Measurements from ENCODE around the gene MAFG.
"Not testable (repeated sequence)": the region's sequence is repeated elsewhere in the genome, so short reads cannot be mapped to it uniquely, and the experiment has no call there.

Gene MAFG

DNA sequence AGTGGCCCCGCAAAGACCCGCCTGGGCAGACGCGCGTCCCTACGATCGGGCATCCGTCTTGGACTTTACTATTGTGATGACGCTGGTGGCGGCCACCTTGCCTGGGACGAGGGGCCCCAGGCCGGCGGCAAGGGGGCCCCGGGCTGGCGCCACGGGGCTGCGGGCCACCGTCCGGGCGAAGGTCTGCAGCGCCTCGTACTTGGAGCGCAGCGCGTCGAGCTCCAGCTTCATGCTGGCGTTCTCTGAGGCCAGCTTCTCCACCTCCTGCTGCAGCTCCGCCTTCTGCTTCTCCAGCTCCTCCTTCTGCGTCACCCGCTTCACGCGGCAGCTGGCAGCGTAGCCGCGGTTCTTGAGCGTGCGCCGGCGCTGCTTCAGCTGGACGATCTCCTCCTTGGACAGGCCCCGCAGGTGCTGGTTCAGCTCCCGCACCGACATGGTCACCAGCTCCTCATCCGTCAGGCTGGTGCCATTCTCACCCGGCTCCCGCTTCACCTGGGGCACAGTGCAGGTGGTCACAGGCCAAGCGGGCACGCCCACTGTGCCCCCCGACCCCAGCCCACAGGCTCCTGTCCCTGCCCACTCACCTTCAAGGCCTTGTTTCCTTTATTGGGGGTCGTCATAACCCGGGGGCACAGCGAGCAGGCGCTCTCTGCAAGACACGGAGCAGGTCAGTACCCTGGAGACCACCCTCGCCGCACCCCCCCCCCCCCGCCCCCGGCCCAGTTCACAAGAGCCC is 4.8 kb downstream of the MAFG start:
- DNase-seq, result no peak

DNA sequence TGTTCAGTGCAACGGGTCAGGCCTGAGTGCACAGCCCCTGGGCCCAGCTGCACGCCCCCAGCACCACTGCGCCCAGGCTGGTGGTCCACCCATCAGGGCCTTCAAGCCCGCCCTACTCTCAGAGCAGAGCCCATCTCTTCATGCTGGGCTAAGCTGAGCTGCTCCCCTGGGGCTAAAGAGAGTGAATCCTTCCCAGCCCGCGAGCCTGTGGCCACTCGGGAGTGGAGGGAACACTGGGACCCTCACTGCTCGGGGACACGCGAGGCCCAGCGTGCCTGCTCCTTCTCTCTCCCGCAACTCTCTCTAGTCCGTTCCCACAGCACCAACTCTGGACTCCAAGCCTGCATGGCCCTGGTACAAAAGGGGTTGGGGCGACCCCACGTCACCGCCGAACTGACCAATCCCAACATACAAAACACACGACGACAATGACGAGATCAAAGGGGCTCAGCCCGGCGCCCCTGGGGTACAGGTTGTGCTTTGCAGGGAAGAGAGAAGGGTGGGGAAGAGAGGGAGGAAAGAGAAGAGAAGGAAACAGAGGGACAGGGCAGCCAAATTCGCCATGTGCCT is 5.5 kb downstream of the MAFG start:
- DNase-seq, result no peak

DNA sequence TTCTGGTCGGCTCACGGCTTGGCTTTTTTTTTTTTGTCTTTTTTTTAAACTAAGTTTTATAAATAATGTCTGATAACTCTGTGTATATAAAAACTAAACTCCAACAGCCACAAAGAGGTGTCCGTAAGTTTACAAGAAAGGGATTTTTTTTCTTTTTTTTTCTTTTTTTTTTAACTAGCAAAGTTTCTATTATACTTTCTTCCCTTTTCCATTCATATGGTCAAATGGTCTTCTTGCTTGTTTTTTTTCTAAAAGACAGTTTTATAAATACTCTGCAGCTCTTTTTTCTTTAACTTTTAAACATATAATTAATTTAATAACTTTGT is 6.0 kb downstream of the MAFG start:
- no peak for DNase-seq

DNA sequence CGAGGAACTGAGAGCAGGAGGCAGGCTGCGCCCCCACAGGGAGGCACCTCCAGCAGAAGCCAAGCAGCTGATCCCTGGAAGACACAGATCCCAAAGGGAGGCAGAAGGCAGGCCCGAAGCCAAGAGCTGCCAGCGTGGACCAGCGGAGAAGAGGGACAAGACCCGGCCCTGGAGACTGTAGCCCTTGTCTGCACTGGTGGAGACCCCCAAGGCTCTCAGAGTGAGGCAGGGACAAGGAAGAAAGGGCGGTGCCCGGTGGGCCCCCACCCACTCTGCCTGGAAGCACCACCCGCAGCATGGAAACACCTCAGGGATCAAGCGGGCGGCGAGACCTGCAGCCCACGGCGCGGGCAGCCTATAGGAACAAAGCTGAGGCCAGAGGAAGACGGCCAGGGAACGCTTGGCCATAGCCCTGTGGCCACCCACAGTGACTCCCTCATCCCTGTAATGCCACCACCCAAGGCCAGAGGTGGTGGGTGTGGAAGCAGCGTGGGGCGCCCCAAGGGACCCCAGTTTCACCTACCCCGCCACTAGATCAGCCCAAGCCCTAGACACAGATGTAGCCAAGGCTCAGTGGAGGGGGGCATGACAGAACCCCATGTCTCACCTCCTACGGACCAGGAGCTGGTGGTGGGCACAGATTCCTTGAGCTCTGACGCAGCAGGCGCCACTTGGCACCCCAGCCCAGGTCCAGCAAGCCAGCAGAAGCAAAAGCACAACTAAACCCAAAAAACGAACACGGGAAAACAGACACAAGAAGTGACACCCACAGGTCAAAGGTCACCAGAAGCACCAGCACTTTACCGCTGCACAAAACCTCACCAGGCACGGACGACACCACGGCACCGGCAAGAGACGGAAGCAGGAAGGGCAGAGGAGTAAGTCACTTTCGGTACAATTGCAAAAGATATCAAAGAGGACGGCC is 6.7 kb downstream of the MAFG start:
- DNase-seq, result no peak

DNA sequence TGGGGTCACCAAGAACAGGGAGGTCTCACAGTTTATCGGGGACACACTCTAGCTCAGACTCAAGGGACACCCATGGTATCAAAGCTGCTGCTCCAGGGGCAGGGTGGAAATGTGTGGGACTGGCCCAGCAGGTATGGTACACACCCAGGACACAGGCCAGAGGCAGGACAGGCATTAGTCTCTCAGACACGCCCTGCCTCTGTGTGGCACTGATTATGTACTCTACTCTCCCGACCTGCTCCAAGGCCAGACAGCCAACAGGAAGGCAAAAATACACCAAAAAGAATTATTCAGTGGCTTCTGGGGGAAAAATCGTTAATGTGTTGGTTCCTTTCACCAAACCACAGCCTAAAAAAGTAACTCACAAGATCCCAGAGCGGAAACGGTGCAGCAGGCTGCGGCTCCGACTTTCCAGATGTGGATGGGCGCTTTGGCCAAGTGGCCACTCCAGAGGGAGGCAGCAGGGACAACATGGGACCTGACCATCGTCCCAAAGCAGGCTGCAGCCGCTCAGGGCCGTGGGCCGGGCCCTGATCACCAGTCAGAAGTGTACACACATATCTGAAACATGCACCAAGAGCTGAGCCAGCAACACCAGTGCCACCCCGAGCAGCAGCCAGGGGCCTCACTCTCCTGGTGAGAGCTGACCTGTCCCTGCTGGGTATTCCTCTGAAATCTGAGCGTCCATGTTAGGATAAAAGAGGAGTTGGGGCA is 8.5 kb downstream of the MAFG start:
- DNase-seq, result no peak

DNA sequence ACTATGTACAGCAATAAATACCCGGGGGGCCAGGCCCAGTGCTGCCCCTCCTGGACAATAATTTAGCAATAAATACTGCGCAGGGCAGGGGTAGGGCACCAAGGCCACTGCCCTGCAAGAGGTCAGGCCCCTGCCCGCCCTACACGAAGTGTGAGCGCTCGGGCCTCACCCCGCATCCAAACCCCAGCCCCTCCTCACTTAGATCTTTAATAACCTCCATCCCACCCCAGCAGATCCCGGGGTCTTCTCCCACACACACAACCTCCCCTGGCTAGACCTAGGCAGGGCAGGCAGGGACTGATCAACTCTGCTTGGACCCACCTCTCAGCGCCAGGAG is 9.2 kb downstream of the MAFG start:
- not testable (repeated sequence) for DNase-seq

DNA sequence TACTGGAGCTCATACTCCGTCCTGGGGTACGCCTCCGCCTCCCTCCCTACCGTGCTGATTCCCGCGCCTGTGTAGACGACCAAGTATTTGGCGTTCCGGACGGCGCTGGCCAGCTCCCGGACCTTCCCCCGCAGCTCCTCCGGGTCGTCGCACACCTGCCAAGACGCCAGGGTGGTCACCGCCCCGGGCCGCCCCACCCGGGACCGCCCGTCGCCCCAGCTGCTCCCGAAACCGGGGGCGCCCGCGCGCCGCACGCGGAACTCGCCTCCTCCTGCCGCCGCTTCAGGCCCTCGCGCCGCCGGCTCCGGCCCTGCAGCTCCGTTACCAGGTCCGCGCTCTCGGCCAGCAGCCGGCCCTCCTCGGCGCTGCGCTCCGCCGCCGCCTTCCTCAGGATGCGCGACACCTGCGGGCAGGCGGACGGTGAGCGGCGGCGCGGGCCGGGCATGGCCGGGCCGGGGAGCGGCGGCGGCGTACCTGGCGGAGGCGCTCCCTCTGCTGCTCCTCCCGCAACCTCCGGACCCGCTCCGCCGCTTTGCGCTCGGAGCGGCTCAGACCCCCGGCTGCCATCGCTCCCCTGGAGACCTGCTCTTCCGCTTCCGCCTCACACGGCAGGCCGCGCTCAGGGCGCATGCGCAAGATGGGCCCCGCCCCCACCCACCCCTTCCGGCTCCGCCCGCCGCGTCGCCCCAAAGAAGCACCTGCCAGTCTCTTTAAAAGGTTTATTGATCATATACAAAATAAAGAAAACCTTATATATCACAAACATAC is 9.8 kb downstream of the MAFG start, which contains the start of gene SIRT7:
Gene SIRT7, minus strand, starts transcription at position 612 of the 768 bp plus-strand sequence. Its CDS starts 45 bp downstream, at position 567.
- peak; percentile 78 for DNase-seq

DNA sequence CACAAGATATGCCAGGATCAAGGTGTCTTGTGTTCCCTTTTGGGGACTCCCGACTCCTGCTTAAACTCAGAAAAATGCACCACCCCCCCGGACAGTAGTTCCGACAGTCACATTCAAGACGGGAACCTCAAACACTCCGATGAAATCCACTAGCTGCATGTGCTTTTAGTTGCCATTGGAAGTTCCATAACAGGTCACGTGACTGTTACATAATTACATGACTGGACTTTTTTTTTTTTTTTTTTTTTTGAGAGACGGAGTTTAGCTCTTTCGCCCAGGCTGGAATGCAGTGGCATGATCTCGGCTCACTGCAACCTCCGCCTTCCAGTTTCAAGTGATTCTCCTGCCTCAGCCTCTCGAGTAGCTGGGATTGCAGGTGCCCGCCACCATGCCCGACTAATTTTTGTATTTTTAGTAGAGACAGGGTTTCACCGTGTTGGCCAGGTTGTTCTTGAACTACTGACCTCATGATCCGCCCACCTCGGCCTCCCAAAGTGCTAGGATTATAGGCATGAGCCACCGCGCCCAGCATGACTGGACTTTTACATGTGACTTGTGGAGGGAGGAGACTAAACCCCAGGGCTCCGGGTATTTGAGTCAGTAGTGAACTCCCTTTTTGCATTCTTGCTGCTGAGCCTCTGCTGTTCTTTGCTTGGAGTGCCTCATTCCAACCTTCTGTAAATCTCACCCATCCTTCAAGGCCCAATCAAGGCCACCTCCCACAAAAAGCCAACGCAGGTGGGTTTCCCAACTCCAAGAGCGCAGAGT is 11.1 kb downstream of the MAFG start:
- no peak for DNase-seq

DNA sequence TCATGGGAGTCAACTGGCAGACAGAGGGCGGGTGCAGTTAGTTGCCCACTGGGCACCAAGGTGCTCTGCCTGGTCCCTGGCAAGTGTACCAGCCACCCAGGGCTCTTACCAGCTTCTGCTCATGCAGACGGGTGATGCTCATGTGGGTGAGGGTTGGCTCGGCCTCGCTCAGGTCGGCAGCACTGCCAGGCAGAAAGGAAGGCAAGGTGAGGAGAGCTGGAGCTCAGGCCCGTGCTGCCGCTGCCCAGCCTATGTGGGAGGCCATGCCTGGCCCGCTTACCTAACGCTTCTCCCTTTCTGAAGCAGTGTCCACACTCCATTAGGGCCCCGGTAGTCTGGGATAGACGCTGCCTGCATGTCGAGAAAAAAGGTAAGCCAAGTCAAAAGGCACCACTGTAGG is 12.2 kb downstream of the MAFG start:
- DNase-seq, result no peak

DNA sequence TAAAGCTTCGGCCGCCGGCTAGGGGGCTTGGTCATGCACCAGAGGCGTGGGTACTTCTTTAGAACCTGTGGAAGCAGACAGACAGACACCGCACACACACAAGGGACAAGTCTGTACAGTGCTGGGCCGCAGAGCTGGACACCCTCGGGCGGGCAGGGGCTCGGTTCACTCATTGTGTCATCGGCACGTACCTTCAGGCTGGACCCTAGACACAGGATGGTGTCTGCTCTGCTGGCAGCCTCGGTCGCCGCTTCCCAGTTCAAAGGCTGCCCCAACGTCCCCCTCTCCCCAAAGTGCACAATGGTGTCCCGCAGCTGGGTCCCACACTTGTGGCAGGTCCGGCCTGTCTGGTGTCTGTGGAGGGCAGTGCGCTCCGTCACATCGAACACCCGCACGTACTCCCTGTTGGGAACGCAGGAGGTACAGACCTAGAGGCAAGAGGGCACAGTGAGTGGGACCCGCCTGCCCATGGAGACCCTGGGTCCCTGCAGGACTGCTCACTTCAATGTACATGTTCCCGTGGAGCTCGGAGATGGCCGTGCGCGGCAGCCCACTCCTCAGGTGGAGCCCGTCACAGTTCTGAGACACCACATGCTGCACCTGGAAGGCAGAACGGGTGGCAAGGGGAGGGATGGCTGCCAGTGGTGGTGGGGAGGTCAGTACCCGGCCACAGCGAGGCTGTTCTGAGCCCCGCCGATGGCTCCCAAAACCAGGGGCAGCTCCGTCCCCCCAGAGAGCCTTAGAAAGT is 13.3 kb downstream of the MAFG start:
- no peak for DNase-seq

DNA sequence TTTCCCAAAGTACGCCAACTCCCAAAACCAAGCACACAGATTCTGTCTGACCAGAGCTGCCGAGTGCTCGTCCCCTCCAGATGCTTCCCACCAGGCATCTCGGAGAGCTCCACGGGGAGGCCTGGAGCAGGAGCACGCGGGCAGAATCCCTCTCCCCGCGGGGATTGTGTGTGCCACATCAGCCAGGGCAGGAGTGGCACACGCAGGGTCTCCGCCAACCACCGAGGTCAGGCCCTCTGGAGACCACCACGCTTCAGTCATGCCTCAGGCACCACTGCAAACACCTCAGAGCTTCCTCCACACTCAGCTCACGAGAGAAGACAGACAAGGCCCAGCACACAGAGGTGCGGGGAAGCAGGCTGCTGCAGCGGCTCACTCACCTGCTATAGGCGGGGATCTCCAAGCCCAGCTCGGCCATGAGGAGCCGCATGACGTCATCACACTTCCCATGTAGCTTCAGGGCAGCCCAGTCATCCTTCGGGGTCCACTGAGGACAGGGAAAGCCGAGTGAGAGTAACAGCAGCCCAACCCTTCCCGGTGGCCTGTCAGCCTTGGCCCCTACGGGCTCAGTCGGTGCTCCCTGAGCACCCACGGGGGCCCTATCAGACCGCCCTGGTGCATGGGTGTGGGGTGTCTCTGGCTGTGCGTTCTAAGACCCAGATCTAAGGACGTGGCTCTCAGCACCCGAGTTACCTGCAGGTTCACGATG is 14.0 kb downstream of the MAFG start:
- no peak for DNase-seq

DNA sequence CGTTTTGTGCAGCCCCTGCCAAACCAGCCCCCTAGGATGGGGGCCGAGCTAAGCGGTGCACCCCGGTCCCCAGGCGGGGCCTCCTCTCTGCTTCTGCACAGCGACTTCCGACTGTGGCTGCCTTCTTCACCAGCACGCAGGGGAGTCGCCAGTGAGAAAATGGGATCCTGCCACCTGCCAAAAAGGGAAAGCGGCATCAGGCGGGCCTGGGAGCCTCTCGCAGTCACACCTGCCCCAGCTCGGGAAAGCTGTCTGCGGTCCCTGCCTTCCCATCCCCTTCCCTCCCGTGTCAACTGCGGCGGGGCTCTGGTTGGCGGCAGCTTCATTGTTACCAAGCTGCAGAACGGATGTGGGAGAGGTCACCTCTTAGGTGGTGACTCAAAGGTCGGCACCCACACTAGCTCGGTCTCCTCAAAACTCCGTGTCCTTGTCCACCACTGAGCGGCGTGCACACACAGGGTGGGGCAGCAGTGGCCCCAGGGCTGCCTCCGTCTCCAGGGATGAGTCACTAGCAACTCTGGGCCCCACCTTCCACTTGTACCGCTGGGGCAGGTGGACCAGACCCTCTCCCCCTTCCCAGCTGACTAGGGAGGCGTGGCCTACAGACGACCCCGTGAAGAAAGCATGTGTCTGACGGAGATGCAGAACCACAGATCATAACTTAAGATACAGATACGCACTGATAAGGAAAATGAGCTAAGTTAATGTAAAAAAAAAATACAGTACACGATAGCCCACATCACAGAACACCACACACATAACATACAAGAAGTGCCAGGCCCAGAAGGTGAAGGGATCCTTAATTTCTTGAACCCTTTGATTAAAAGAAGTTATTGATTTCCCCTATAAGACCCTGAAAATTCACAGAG is 14.9 kb downstream of the MAFG start:
- DNase-seq, result no peak

DNA sequence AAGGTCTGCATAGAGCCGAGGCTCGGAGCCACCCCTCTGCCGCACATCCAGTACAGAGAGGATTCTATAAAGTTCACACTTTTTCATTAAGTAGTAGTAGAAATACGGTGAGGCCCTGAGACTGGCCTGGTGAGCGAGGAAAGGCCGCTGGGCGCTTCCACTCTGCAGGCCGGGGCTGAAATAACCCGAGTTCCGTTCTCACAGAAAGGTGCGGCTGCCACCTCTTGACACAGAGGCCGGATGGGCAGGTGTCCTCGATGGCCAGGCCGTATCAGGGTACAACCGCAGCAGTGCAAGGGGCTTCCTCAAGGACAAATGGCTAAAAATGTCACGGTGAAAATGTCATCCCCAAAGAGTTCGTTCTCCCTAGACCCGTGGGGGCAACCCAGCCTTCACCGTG is 15.6 kb downstream of the MAFG start:
- no peak for DNase-seq

DNA sequence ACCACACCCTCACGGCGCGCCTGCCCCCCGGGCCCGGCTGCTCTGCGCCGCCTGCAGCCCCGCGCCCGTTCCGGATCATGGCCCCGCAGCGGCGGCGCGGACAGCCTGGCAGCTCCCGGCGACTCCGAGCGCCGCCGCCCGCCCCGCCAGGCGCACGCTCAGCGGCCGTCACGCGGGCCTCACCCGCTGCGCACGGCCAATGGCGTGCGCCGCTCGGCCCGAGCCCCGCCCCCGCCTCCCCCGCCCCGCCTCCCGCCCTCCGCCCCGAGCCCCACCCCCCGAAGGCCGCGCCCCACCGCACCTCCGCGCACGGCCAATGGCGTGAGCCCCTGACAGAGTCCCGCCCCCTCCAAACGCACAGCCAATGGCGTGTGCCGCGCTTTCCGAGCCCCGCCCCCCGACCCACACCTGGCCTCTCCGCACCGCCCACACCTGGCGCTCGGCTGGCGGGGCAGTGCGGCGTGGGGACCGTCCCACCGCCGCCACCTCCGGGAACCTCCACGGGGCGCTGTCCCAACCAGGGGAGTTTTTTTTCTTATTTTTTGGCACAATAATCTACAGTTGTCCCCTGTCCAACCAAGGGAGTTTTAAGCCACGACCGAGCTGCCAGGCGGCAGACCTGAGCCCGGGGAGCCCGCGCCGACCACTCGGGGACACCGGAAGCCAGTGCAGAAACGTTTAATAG is 16.1 kb downstream of the MAFG start, which contains the start of gene PCYT2:
Gene PCYT2, minus strand, starts transcription at position 123 of the 685 bp plus-strand sequence. Its CDS starts 44 bp downstream, at position 79.
- peak; percentile 93 for DNase-seq

DNA sequence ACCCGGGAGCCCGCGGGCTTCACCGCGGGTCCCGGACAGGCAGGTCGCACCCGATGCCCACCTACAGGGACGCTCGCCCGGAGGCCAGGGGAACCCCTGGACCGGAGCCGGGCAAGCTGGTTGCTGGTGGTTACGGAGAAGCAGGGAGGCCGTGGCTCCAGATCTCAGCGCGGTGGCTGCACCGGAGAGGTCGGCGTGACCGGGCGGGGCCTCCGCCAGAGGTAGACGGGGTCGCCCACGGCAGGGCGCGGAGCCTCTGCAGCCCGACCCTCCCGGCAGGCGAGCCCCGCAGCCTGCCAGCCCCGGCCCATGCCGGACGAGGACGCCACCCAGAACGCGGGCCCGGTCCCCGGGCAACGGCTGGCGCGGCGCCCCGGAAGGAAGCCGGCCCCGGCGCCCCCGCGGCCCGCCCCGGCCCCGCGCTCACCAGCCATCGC is 16.7 kb downstream of the MAFG start:
- peak; percentile 28 for DNase-seq

DNA sequence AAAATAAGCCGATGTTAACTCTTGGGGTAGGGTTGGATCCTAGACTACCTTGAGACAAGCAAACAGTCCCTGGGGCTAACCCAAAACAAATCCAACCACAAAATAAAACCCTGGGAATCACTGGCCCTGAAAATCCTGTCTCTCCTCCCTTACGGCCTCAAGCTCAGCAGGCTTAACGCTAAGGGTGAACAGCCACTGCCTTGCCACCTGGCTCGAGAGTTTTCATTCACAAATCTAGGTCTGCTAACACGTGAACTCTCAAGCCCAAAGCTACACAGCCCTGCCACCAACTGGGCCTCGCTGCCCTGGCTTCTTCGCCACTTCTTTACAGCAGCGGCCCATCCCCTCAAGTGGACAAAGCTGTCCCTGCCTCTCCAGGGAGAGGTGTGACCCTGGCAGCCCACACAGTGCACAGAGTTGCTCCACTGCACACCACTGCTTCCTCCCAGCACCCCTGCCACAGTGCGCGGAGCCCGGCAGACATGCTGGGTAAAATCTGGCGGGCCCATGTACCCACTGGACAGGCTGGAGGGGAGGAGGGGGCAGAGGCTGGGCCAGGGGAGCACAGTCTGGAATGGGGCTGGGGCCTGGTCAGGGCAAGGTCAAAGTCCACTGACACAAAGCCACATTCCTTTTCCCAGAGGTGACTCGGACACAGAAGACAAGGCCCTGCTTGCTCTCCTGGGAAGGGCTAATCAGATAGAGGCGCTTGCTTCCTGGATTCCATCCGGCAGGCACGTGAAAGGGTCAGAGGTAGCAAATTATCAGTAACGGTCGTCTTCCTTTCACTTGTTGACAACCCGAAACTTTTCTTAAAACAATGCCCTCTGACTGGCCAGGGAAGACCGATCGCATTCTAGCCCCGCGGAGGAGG is 17.3 kb downstream of the MAFG start:
- no peak for DNase-seq

DNA sequence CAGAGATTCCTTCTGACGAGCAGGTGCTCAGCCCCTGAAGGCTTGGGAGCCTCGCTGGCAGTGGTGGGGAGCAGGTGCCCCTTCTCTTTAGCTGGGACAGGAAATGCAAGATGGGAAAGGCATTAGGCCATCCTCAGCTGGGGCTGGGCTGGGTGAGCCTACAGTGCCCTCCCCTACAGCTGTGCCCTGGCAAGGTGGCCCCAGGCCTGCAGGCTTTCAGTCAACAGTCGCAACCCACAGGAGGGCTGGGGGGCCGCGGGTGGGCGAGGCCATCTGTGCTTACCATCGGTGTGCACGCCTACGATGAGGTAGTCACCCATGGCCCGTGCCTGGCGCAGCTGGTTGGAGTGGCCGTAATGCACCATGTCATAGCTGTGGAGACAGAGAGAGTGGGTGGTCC is 18.3 kb downstream of the MAFG start:
- no peak for DNase-seq

Data from stimulated activated CD4-positive, alpha-beta T cell treated with anti-CD3 and anti-CD28 coated beads, Interleukin-4, amount 100 ng/mL, for 24 hours (primary cell).